ENCODE results near the gene GCLM.
"Not testable (repeated sequence)": the region's sequence is repeated elsewhere in the genome, so short reads cannot be mapped to it uniquely, and the experiment has no call there.

GCLM gene

DNA sequence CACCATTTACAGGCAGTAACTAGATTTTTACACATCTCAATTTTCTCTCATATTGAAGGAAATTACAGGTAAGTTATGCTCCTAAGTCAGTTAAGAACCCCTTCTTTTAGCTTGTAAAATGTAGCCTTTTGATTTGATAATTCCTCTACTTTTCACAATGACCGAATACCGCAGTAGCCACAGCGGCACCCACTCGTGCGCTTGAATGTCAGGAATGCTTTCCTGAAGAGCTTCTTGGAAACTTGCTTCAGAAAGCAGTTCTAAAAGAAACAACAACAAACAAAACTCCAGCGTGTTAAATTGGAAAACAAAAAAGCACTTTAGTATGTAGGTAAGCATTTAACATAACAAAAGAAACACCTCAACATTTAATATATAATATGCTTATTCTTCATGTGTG, 20.3 kb downstream of the GCLM start:
- DNase-seq, result no peak
- no peak for ATAC-seq

GRCh38 chr1:93882269-93882668, 27.0 kb downstream of the GCLM start:
- no peak for ATAC-seq

DNA sequence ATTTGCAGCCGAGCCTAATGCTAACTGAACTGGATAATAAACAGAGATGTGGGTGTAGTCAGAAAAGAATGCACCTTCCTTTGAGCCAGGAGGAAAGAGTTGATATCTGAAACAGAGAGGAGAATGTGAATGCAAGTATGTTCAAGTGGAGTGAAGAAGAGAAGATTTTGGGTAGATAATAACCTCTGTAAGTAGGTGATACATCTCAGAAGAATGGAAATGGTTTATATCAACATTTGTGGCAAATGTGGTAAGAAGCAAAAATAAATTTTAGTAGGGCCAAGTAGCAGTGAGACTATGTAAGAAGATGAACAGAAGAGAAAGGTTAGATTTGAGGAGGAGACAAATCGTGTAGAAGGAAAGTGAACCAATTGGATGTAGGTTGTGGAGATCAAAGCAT, 28.5 kb downstream of the GCLM start:
- no peak for DNase-seq
- no peak for ATAC-seq

More at GRCh38 chr1:93882269-93882668, 27.0 kb downstream of the GCLM start:
- DNase-seq, result no peak

- peak; percentile 92 for DNase-seq
- peak; percentile 95 for ATAC-seq
These were observed 30.2 kb downstream of the GCLM start, which contains the start of gene DNTTIP2 for GRCh38 chr1:93878889-93879586. DNTTIP2 (minus strand) TSS chr1:93879206; CDS start chr1:93879148, 58 bp downstream.

GRCh38 chr1:93878501-93878888, 30.7 kb downstream of the GCLM start:
- DNase-seq, result peak; percentile 75
- ATAC-seq, result peak; percentile 71

- DNase-seq (no peak), ATAC-seq (no peak)
These were observed 31.7 kb downstream of the GCLM start for GRCh38 chr1:93877529-93877928.

DNA sequence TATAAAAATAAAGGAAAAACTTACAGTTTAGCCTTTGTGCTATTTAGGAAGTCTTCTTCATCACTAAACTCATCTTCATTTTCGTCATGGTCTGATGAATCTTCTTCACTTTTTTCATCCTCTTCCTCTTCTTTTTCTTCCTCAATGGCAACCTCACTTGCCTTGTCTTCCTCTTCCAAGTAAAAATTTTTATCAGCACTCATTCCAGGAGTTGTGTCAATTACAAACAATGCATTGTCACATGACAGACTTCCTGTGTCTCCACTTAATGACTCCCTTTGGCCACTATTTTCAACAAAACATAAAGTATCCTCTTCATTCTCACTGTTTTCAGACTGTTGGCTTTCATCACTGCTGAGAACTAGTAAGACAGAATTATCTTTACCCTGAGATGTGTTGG, 33.0 kb downstream of the GCLM start:
- ATAC-seq, result no peak
- no peak for DNase-seq

- ATAC-seq, result no peak
- no peak for DNase-seq
These were observed 35.1 kb downstream of the GCLM start for GRCh38 chr1:93874025-93874651.

DNA sequence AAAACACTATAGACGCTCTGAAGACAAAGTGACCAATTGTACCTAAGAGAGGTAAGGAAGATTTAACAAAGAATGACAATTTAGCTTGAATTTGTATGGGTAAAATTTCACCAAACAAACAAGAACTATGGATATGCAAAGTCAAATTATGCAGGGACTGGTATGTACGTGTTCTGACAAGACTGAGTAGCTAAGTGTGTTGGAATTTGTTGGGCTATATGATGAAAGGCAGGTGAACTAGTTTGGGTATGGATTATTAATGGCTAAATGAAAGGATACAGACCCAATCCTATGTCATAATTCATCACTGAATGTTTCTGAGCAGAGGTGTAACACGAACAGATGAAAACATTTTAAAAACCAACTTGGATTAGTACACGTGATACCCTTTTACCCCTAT, 37.9 kb downstream of the GCLM start:
- ATAC-seq (no peak), DNase-seq (no peak)

DNA sequence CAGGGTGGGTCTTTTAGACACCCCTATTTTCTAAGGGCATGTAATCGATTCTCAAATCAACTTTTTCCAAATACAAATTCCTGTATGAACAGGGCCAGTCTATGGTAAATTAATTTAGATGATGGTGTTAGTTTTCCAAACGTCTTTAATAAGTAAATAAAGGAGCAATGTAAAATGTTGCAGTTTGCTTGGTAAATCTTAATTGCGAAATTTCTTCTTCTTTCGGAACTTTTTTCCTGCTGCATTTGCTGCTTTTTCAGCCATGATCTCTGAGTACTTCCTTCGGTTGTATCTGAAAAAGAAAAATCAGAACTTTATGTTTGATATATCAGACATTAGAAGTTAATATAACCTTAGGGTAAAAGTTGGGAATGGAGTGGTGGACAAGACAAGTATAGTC, 39.6 kb downstream of the GCLM start:
- no peak for ATAC-seq
- no peak for DNase-seq

- not testable (repeated sequence) for ATAC-seq, DNase-seq
These were observed 40.7 kb downstream of the GCLM start for GRCh38 chr1:93868492-93868891.

- ATAC-seq, result no peak
These were observed 44.0 kb downstream of the GCLM start for GRCh38 chr1:93865253-93865652.

DNA sequence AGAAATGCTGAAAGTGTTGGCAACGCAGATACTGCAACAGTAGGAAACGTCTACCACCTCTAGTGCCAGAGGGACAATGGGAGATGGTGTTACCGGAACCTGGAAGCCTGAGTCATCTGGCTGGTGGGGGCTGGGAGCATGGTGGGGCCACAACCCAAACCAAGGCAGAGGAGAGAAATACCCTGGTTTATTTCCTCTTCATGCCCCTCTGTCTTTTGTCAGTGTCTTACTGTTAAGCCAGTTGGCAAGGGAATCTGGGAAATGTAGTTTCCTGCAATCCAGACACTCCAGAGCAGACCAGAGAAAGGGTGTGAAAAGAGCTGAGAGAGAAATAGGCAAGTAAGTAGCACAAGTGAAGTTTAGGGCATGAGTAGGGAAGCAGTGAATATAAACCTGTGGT, 45.1 kb downstream of the GCLM start:
- ATAC-seq (no peak), DNase-seq (no peak)

More at GRCh38 chr1:93865253-93865652, 44.0 kb downstream of the GCLM start:
- DNase-seq, result no peak

- DNase-seq, ATAC-seq: not testable (repeated sequence)
These were observed 51.6 kb downstream of the GCLM start for GRCh38 chr1:93857653-93858052.

GRCh38 chr1:93855983-93856382, 53.2 kb downstream of the GCLM start:
- DNase-seq, ATAC-seq: not testable (repeated sequence)

- ATAC-seq, result no peak
- DNase-seq, result no peak
These were observed 55.3 kb downstream of the GCLM start for GRCh38 chr1:93853940-93854339.

- DNase-seq, result no peak
- ATAC-seq, result no peak
These were observed 57.4 kb downstream of the GCLM start for GRCh38 chr1:93851878-93852277.

- DNase-seq (no peak), ATAC-seq (no peak)
These were observed 57.9 kb downstream of the GCLM start for GRCh38 chr1:93851327-93851712.

GRCh38 chr1:93850687-93851326, 58.4 kb downstream of the GCLM start:
- peak; percentile 60 for DNase-seq
- not testable (repeated sequence) for ATAC-seq

- ATAC-seq, result no peak
- no peak for DNase-seq
These were observed 60.8 kb downstream of the GCLM start for GRCh38 chr1:93848350-93848883.

DNA sequence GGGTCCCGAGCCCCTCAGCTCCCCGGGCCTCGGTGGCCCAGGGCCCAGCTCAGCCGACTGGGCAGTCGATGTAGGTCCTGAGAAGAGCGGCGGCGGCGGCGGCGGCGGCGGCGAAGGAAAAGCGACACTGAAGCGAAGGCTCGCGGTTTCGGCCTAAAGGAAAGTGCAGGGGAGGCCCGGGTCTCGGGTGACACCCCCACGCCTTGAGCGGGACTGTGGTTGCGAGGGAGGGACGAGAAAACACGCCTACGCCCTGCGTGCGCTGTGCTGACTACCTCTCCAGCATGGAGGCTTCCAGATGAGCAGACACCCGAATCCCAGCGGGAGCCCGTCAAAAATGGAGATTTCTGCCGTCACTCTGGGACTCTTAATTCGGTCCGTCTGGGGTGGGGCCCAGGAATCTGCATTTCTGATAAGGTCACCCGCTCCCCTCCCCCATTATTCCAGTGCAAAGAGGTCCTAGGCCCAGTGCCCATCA, 61.4 kb downstream of the GCLM start:
- ATAC-seq, result peak; percentile 30
- peak; percentile 59 for DNase-seq

GRCh38 chr1:93846992-93847810, 62.0 kb downstream of the GCLM start:
- peak; percentile 85 for DNase-seq
- peak; percentile 77 for ATAC-seq
